Neuron (in vitro differentiated cells): ENCODE results near the gene POLRMT.
"Not testable (repeated sequence)": the region's sequence is repeated elsewhere in the genome, so short reads cannot be mapped to it uniquely, and the experiment has no call there.

Experiments
- H2AFZ ChIP-seq: one replicate; pipeline ENCODE4 v1.6.1; 2013; ENCODE audit warnings: low read depth, mild to moderate bottlenecking, inconsistent platforms, low read length, moderate library complexity
- H3K27me3 ChIP-seq: one replicate; pipeline ENCODE4 v1.6.1; 2013; ENCODE audit warnings: low read length; ENCODE audit not compliant: insufficient read depth
- H3K36me3 ChIP-seq: one replicate; pipeline ENCODE4 v1.6.1; 2013; ENCODE audit warnings: low read length; ENCODE audit not compliant: insufficient read depth
- H3K4me1 ChIP-seq: one replicate; pipeline ENCODE4 v1.6.1; 2013; ENCODE audit warnings: low read length; ENCODE audit not compliant: insufficient read depth
- H3K4me3 ChIP-seq: 2 replicates; pipeline ENCODE4 v1.5.1; 2013; ENCODE audit warnings: mild to moderate bottlenecking, low read length, moderate library complexity
- H3K9me3 ChIP-seq: one replicate; pipeline ENCODE4 v1.6.1; 2013; ENCODE audit warnings: low read length

POLRMT gene

GRCh38 chr19:639253-640160 lies 6.2 kb upstream of the POLRMT start, which contains the start of gene FGF22:
TSS of gene FGF22 (plus strand) at chr19:639879. CDS start at chr19:639926, 47 bp downstream.
- Histone ChIP-seq H3K27me3 (no peaks in the 10 kb centered on the region), H3K4me1 (peaks cover 1% of the 10 kb centered on the region), H3K9me3 (no peaks in the 10 kb centered on the region), H3K4me3 (peak within 1 kb of the TSS; percentile 34), H3K36me3 (no peaks in the 10 kb centered on the region), H2AFZ (no peak within 1 kb of the TSS)

GRCh38 chr19:638906-639252 lies 5.5 kb upstream of the POLRMT start:
- no peaks in the 10 kb centered on the region for H3K36me3 ChIP-seq
- H3K9me3 ChIP-seq = no peaks in the 10 kb centered on the region
- peak overlapping the region; percentile 34 for H3K4me3 ChIP-seq
- no peaks in the 10 kb centered on the region for H3K27me3 ChIP-seq
- H3K4me1 ChIP-seq = peaks cover 6% of the 10 kb centered on the region
- no peak overlapping the region for H2AFZ ChIP-seq

GRCh38 chr19:634975-635652 lies 1.8 kb upstream of the POLRMT start:
- no peak overlapping the region for H3K4me3 ChIP-seq
- H3K9me3 ChIP-seq = no peaks in the 10 kb centered on the region
- no peak overlapping the region for H2AFZ ChIP-seq
- no peaks in the 10 kb centered on the region for H3K27me3 ChIP-seq
- H3K4me1 ChIP-seq = peaks cover 10% of the 10 kb centered on the region
- peaks cover 2% of the 10 kb centered on the region for H3K36me3 ChIP-seq

- no peaks in the 10 kb centered on the region for H3K9me3 ChIP-seq
- H3K27me3 ChIP-seq = no peaks in the 10 kb centered on the region
- peak overlapping the region; percentile 69 for H2AFZ ChIP-seq
- H3K4me1 ChIP-seq = peaks cover 10% of the 10 kb centered on the region
- H3K36me3 ChIP-seq = peaks cover 6% of the 10 kb centered on the region
- H3K4me3 ChIP-seq = peak overlapping the region; percentile 71
Observed at GRCh38 chr19:633786-634639, 676 bp upstream of the POLRMT start.

GRCh38 chr19:632579-633067 lies 714 bp downstream of the POLRMT start:
- Histone ChIP-seq H3K9me3 (no peaks in the 10 kb centered on the region), H3K27me3 (no peaks in the 10 kb centered on the region), H3K4me3 (peak overlapping the region; percentile 71), H2AFZ (peak overlapping the region; percentile 49), H3K36me3 (peaks cover 14% of the 10 kb centered on the region), H3K4me1 (peaks cover 9% of the 10 kb centered on the region)

- Histone ChIP-seq H3K36me3 (peaks cover 20% of the 10 kb centered on the region), H3K4me1 (peaks cover 9% of the 10 kb centered on the region), H3K27me3 (no peaks in the 10 kb centered on the region), H2AFZ (no peak overlapping the region), H3K4me3 (no peak overlapping the region), H3K9me3 (no peaks in the 10 kb centered on the region)
Observed at GRCh38 chr19:629961-630714, 3.2 kb downstream of the POLRMT start.

- H3K4me1 ChIP-seq, H3K27me3 ChIP-seq, H2AFZ ChIP-seq, H3K9me3 ChIP-seq, H3K4me3 ChIP-seq: not testable (repeated sequence)
- H3K36me3 ChIP-seq = peaks cover 21% of the 10 kb centered on the region
Observed at GRCh38 chr19:629515-629914, 3.8 kb downstream of the POLRMT start.

GRCh38 chr19:628168-628567 lies 5.2 kb downstream of the POLRMT start:
- Histone ChIP-seq H3K4me3 (no peak overlapping the region), H3K36me3 (peaks cover 22% of the 10 kb centered on the region), H2AFZ (no peak overlapping the region), H3K9me3 (no peaks in the 10 kb centered on the region), H3K27me3 (no peaks in the 10 kb centered on the region), H3K4me1 (peaks cover 15% of the 10 kb centered on the region)

GRCh38 chr19:626566-626965 lies 6.8 kb downstream of the POLRMT start:
- not testable (repeated sequence) for H3K27me3 ChIP-seq, H3K4me3 ChIP-seq, H3K9me3 ChIP-seq, H2AFZ ChIP-seq
- Histone ChIP-seq H3K36me3 (peaks cover 31% of the 10 kb centered on the region), H3K4me1 (peaks cover 11% of the 10 kb centered on the region)

GRCh38 chr19:625257-625656 lies 8.1 kb downstream of the POLRMT start:
- Histone ChIP-seq H3K27me3 (no peaks in the 10 kb centered on the region), H3K9me3 (peaks cover 2% of the 10 kb centered on the region), H3K36me3 (peaks cover 38% of the 10 kb centered on the region), H3K4me3 (no peak overlapping the region), H2AFZ (no peak overlapping the region), H3K4me1 (peaks cover 11% of the 10 kb centered on the region)

GRCh38 chr19:624433-625109 lies 8.8 kb downstream of the POLRMT start:
- Histone ChIP-seq H2AFZ (no peak overlapping the region), H3K9me3 (peaks cover 2% of the 10 kb centered on the region), H3K36me3 (peaks cover 43% of the 10 kb centered on the region), H3K4me1 (peaks cover 11% of the 10 kb centered on the region), H3K4me3 (no peak overlapping the region), H3K27me3 (no peaks in the 10 kb centered on the region)

GRCh38 chr19:623974-624373 lies 9.4 kb downstream of the POLRMT start:
- Histone ChIP-seq H2AFZ (no peak overlapping the region), H3K36me3 (peaks cover 45% of the 10 kb centered on the region), H3K4me3 (no peak overlapping the region), H3K9me3 (peaks cover 2% of the 10 kb centered on the region), H3K4me1 (peaks cover 11% of the 10 kb centered on the region), H3K27me3 (no peaks in the 10 kb centered on the region)
